Endothelial cell of umbilical vein (primary cell): ENCODE data around the gene FBXO11.

ENCODE experiments used
- POLR2A ChIP-seq: IDR thresholded peaks from 2 replicates; pipeline ENCODE4 v1.6.1; 2012; ENCODE audit warnings: low read depth, mild to moderate bottlenecking, control low read depth, low read length
- TF ChIP-seq, protein P1 (sequence below), 2 donors: IDR thresholded peaks; 1 replicate in 1 of 2; 2 replicates in 1 of 2; pipeline ENCODE4 v1.5.1; 2011; ENCODE audit warnings: low read length in 2 of 2, mild to moderate bottlenecking in 2 of 2, moderate library complexity in 2 of 2, control low read depth in 1 of 2, inconsistent platforms in 1 of 2, low read depth in 1 of 2; ENCODE audit not compliant: insufficient read depth in 1 of 2; ENCODE audit errors: extremely low read depth in 1 of 2

- TF ChIP-seq POLR2A = no peak
- TF ChIP-seq, protein P1, sequence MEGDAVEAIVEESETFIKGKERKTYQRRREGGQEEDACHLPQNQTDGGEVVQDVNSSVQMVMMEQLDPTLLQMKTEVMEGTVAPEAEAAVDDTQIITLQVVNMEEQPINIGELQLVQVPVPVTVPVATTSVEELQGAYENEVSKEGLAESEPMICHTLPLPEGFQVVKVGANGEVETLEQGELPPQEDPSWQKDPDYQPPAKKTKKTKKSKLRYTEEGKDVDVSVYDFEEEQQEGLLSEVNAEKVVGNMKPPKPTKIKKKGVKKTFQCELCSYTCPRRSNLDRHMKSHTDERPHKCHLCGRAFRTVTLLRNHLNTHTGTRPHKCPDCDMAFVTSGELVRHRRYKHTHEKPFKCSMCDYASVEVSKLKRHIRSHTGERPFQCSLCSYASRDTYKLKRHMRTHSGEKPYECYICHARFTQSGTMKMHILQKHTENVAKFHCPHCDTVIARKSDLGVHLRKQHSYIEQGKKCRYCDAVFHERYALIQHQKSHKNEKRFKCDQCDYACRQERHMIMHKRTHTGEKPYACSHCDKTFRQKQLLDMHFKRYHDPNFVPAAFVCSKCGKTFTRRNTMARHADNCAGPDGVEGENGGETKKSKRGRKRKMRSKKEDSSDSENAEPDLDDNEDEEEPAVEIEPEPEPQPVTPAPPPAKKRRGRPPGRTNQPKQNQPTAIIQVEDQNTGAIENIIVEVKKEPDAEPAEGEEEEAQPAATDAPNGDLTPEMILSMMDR (IDR thresholded peaks at IDR 0.05; ENCODE audit: extremely low read depth in 1 of 2, insufficient read depth in 1 of 2, low read depth in 1 of 2, low read length in 2 of 2) = no peak
Observed at GRCh38 chr2:47935071-47935470, 28.8 kb upstream of the FBXO11 start.
